B cell (primary cell): ENCODE results near the gene MED25. TPM values are rescaled to one million over a fixed set of nuclear protein-coding genes. Genes with fewer than 3 reads are reported as not detected.

Experiments
- ATAC-seq: fragments of 200-7000 bp; cut with Tn5 transposase; one replicate; pipeline ENCODE4 v1.10.0; 2021; ENCODE audit warnings: low read depth, mild to moderate bottlenecking, moderate number of reproducible peaks, moderate library complexity
- CTCF ChIA-PET: fragments of 350-600 bp; sonication (Branson Sonifier 250); formaldehyde crosslinking; loops from one replicate; lab custom pipeline; 2021; ENCODE audit warnings: antibody characterized with exemption, inconsistent platforms; lab: Charles Lee
- POLR2A ChIA-PET: fragments of 350-600 bp; sonication (Branson Sonifier 250); formaldehyde crosslinking; loops from one replicate; lab custom pipeline; 2021; ENCODE audit warnings: antibody characterized with exemption; lab: Charles Lee
- DNase-seq: peaks from one replicate; pipeline ENCODE4 v3.0.0; 2013
- H2AFZ ChIP-seq: 2 replicates; pipeline ENCODE4 v1.6.1; 2012; ENCODE audit warnings: mild to moderate bottlenecking, low read depth, low read length; ENCODE audit not compliant: insufficient read depth, poor library complexity, severe bottlenecking
- H3K27ac ChIP-seq, 2 donors: 1 replicate in 1 of 2; 2 replicates in 1 of 2; pipeline ENCODE4 v1.5.1; 2012 to 2013; ENCODE audit warnings: low read length in 2 of 2, mild to moderate bottlenecking in 2 of 2, moderate library complexity in 1 of 2
- H3K27me3 ChIP-seq, 4 experiments: fragments of 200-600 bp in 1 of 4; sonication (generic) in 1 of 4; replicated peaks in 1 of 4; 1 replicate in 2 of 4; 2 replicates in 2 of 4; pipeline versions ENCODE4 v1.6.1 to v1.7.0; 2013 to 2016; ENCODE audit warnings: low read length in 3 of 4, mild to moderate bottlenecking in 2 of 4, mixed read lengths in 1 of 4, moderate library complexity in 1 of 4; ENCODE audit not compliant: insufficient read depth in 4 of 4, control insufficient read depth in 3 of 4; ENCODE audit errors: control extremely low read depth in 1 of 4
- H3K36me3 ChIP-seq, 2 experiments: replicated peaks in 1 of 2; 1 replicate in 1 of 2; 2 replicates in 1 of 2; pipeline versions ENCODE4 v1.6.1 to v1.7.1; 2013; ENCODE audit warnings: low read length in 1 of 2; ENCODE audit not compliant: insufficient read depth in 2 of 2, control insufficient read depth in 1 of 2; ENCODE audit errors: control extremely low read depth in 1 of 2, extremely low read depth in 1 of 2
- H3K4me1 ChIP-seq, 2 donors: fragments of 200-600 bp in 1 of 2; sonication (generic) in 1 of 2; 1 replicate in 1 of 2; 2 replicates in 1 of 2; pipeline versions ENCODE4 v1.5.1 to v1.6.1; 2013 to 2017; ENCODE audit warnings: low read length in 2 of 2; ENCODE audit not compliant: control insufficient read depth in 2 of 2, insufficient read depth in 2 of 2
- H3K4me2 ChIP-seq: replicated peaks from 2 replicates; pipeline ENCODE3; 2012; ENCODE audit warnings: mild to moderate bottlenecking, low read depth, low read length; ENCODE audit not compliant: poor library complexity, severe bottlenecking
- H3K4me3 ChIP-seq, 5 experiments: fragments of 200-600 bp in 1 of 5; sonication (generic) in 1 of 5; 1 replicate in 3 of 5; 2 replicates in 2 of 5; pipeline versions ENCODE4 v1.5.1 to v1.7.0; 2011 to 2016; ENCODE audit warnings: low read length in 4 of 5, mild to moderate bottlenecking in 4 of 5, low read depth in 2 of 5, control low read depth in 1 of 5, moderate library complexity in 1 of 5; ENCODE audit not compliant: insufficient read depth in 1 of 5; ENCODE audit errors: control extremely low read depth in 1 of 5, extremely low read depth in 1 of 5
- H3K79me2 ChIP-seq: fragments of 200-600 bp; sonication (generic); one replicate; pipeline ENCODE4 v1.6.0; 2016; ENCODE audit warnings: low read length; ENCODE audit not compliant: control insufficient read depth, insufficient read depth
- H3K9ac ChIP-seq: fragments of 200-600 bp; sonication (generic); 2 replicates; pipeline ENCODE4 v1.6.1; 2017; ENCODE audit warnings: mild to moderate bottlenecking, low read length, moderate library complexity
- H3K9me3 ChIP-seq, 3 donors: one replicate each; pipeline versions ENCODE4 v1.6.1 to v1.7.1; 2013; ENCODE audit warnings: low read length in 2 of 3; ENCODE audit not compliant: control insufficient read depth in 2 of 3, insufficient read depth in 1 of 3; ENCODE audit errors: control extremely low read depth in 1 of 3
- H4K20me1 ChIP-seq: 2 replicates; pipeline ENCODE4 v1.6.0; 2012; ENCODE audit warnings: mild to moderate bottlenecking, low read length; ENCODE audit not compliant: insufficient read depth, control insufficient read depth, poor library complexity, severe bottlenecking
- H3K27ac Mint-ChIP-seq: one replicate; pipeline ENCODE4 v1.8.0; 2021; ENCODE audit warnings: mixed read lengths
- H3K27me3 Mint-ChIP-seq: one replicate; pipeline ENCODE4 v1.8.0; 2021; ENCODE audit warnings: mixed read lengths
- H3K4me1 Mint-ChIP-seq: one replicate; pipeline ENCODE4 v1.8.0; 2021; ENCODE audit warnings: mixed read lengths
- H3K4me3 Mint-ChIP-seq: one replicate; pipeline ENCODE4 v1.8.0; 2021; ENCODE audit warnings: mixed read lengths
- H3K9me3 Mint-ChIP-seq: one replicate; pipeline ENCODE4 v1.8.0; 2022; ENCODE audit warnings: mixed read lengths; ENCODE audit not compliant: insufficient read depth
- CTCF ChIP-seq: fragments of 200-600 bp; IDR thresholded peaks from one replicate; pipeline ENCODE4 v1.8.0; 2022; ENCODE audit warnings: antibody characterized with exemption, mild to moderate bottlenecking
- EZH2 ChIP-seq: IDR thresholded peaks from 2 replicates; pipeline ENCODE4 v1.6.1; 2012; ENCODE audit warnings: borderline replicate concordance, low read depth, mild to moderate bottlenecking, moderate library complexity, low read length; ENCODE audit not compliant: insufficient read depth, poor library complexity, severe bottlenecking
- WGBS: methylation state at CpG from one replicate; pipeline ENCODE4 v1.1.5; 2013; ENCODE audit warnings: missing lambda C conversion rate; ENCODE audit not compliant: insufficient coverage; 5-methylcytosine and 5-hydroxymethylcytosine counted together
- intact Hi-C: fragments of 100-400 bp; cut with micrococcal nuclease; formaldehyde crosslinking; loops from one replicate; pipeline ENCODE4 v1.10.0; 2022
- polyA plus RNA-seq: library from polyadenylated mRNA; depleted of rRNA; stranded (reverse); fragments of >200 nt; gene quantifications from 2 replicates; pipeline ENCODE4 v1.2.3, GENCODE V29; 2012
- total RNA-seq, 2 donors: library from RNA; stranded (reverse); fragments of 120-200 nt in 1 of 2; gene quantifications; 1 replicate in 1 of 2; 2 replicates in 1 of 2; pipeline versions ENCODE4 v1.2.3 to v1.2.4, GENCODE V29; 2013 to 2022

Gene MED25
- total and polyA plus RNA-seq, 2 donors (not counting 1 experiment from before 2014, with no cell fraction given), result 93.0 to 126 TPM

- peaks cover 0 to 20% (median 0%) of the 10 kb centered on the region in 3 donors for H3K9me3 ChIP-seq
- peak overlapping the region; percentile 97 to 98 for H3K27ac ChIP-seq
- POLR2A ChIA-PET, result interaction anchor here (0.6 to 5.0 kb wide), 16 partner anchors 8 to 670 kb away, joined by 3 to 40 read pairs (median 5); partner anchors contain the start of genes AKT1S1, AP2A1, ATF5 and FUZ
- DNase-seq (no peak), ATAC-seq (peak; percentile 4)
- no peaks in the 10 kb centered on the region for H3K27me3 Mint-ChIP-seq
- H3K4me3 ChIP-seq, result peak overlapping the region; percentile 35 to 74 (median 69)
- TF ChIP-seq EZH2, result no peak
- no peak for TF ChIP-seq CTCF
- peak overlapping the region; percentile 82 for H3K4me2 ChIP-seq
- H3K9ac ChIP-seq, result peak overlapping the region; percentile 68
- peaks cover 22% of the 10 kb centered on the region for H4K20me1 ChIP-seq
- intact Hi-C loops, result loop anchor here (1.0 to 2.0 kb wide), 4 partner anchors 8 to 372 kb away; partner anchors contain the start of genes AKT1S1, MED25, RPS11 and TBC1D17
- H3K27ac Mint-ChIP-seq, result no peak overlapping the region
- H3K4me1 Mint-ChIP-seq, result peaks cover 46% of the 10 kb centered on the region
- H3K27me3 ChIP-seq, result no peaks in the 10 kb centered on the region
- CTCF ChIA-PET, result interaction anchor here (0.6 to 1.6 kb wide), 6 partner anchors 18 to 1505 kb away, joined by 3 to 7 read pairs (median 4); partner anchors contain the start of genes FUZ, PTOV1, SYNGR4 and TMEM143
- peaks cover 33% of the 10 kb centered on the region for H3K79me2 ChIP-seq
- WGBS, result 1% methylated on average over 10 of the region's 15 CpGs
- H2AFZ ChIP-seq, result peak overlapping the region; percentile 61
- H3K9me3 Mint-ChIP-seq, result no peaks in the 10 kb centered on the region
- H3K4me3 Mint-ChIP-seq, result no peak overlapping the region
- peaks cover 30 to 50% of the 10 kb centered on the region in 2 donors for H3K4me1 ChIP-seq
- peaks cover 0 to 12% of the 10 kb centered on the region in 2 experiments for H3K36me3 ChIP-seq
Observed at GRCh38 chr19:49869009-49869483, 51.0 kb downstream of the MED25 start.
